GM19324 (cell line): ENCODE measurements around the gene IL1A.
"Not testable (repeated sequence)": the region's sequence is repeated elsewhere in the genome, so short reads cannot be mapped to it uniquely, and the experiment has no call there.

ENCODE experiments used
- ATAC-seq: cut with Tn5 transposase; IDR thresholded peaks from one replicate; pipeline ENCODE4 v1.9.1; 2021; ENCODE audit warnings: mild to moderate bottlenecking, moderate library complexity; ENCODE audit not compliant: unreplicated experiment, low FRiP score

IL1A gene, protein sequence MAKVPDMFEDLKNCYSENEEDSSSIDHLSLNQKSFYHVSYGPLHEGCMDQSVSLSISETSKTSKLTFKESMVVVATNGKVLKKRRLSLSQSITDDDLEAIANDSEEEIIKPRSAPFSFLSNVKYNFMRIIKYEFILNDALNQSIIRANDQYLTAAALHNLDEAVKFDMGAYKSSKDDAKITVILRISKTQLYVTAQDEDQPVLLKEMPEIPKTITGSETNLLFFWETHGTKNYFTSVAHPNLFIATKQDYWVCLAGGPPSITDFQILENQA

DNA sequence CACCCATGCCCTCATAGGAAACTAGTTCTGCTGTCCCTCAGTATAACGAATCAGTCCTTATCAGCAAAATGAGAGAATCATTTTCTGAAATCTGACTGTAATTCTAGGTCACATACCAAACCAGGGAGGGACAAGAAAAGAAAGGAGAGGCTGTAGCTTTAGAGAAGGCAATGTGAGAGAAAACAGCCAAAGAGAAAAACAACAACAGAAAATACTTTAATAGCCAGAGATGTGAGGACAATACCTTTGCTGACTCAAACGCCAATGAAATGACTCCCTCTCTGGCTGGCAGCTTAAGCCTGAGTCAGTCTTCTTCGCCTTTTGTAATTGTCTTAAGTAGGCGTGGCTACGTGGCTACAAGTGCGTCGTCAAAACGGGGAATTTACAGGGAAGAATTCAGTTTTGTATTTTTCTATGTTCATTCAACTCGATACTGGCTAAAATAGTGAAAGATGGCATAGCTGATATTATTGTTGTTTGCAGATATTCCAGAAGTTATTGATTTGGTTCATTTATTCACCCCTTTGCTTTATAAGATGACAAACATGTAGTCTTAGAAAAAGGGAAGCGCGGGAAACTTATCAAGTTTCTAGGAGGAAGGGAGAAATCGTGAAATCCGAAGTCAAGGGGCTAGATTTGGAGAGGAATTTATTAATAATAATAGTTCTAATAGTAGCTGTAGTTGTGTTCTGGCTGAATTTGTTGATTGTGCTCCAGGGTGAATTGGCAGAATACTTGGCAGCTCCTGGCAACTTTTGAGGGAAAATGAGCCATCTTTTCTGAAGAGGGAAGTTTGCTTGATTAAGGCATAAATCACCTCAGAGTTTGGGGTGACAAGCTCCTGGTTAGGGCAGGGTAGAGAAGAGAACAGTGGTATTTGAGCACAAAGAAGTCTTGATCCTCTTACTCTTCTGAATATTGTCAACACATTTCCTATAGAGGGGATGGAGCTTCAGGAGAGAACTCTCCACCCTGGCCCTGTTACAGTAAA lies at the start of gene IL1A:
Gene IL1A (minus strand): TSS at position 295 of the 991 bp plus-strand sequence. CDS start 723 bp downstream, outside the sequence.
- ATAC-seq: no peak

DNA sequence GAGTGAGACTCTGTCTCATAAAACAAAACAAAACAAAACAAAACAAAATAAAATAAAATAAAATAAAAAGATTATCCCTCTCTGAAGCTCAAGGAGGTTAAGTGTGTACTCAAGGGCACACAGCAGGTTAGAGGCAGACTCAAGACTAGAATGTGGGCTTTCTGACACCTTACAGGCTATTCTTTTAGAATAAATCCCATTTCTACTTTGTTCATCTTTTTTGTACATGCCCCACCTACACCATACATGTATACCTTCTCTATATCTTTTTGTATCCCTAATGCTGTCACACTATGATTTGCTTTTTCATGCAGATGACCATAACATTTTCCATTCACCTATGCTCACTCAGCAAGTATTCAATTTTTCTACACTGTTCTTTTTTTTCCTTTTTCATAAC lies 49.7 kb upstream of the IL1A start:
- ATAC-seq: no peak

DNA sequence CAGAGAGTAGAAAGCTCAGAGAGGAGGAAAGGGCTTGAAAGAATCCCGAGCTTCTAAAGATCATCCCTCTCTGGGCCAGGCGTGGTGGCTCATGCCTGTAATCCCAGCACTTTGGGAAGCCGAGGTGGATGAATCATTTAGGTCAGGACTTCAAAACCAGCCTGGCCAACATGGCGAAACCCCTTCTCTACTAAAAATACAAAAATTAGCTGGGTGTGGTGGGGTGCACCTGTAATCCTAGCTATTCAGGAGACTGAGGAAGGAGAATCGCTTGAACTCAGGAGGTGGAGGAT lies 49.3 kb upstream of the IL1A start:
- ATAC-seq: not testable (repeated sequence)

DNA sequence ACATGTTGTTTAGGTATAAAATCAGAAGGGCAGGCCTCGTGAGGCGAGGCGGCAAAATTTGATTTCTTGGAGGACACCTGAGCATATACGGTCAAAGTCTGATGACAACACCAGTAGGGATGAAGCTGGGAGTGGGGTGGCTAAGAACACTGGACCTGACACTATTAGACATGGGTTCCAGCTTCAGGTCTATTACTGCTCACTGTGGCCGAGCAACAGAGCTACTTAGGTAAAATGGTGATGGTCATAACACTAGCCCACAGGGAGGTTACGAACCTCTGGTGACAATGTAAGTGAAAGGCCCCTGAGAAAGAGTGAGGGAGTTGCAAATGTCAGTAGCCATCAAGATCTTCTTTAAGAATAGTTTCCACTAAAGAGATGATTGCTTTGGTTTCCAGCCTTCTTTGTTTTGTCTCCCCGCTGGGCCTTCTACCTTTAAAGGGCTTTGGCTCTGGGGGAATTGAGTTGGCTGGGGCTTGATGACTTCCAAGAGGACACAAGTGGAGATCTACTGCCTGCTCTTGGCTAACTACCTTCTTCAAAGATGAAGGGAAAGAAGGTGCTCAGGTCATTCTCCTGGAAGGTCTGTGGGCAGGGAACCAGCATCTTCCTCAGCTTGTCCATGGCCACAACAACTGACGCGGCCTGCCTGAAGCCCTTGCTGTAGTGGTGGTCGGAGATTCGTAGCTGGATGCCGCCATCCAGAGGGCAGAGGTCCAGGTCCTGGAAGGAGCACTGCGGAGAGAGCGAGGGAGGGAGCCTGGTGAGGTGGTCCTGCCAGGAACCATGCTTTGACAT lies 48.7 kb upstream of the IL1A start:
- no peak for ATAC-seq

DNA sequence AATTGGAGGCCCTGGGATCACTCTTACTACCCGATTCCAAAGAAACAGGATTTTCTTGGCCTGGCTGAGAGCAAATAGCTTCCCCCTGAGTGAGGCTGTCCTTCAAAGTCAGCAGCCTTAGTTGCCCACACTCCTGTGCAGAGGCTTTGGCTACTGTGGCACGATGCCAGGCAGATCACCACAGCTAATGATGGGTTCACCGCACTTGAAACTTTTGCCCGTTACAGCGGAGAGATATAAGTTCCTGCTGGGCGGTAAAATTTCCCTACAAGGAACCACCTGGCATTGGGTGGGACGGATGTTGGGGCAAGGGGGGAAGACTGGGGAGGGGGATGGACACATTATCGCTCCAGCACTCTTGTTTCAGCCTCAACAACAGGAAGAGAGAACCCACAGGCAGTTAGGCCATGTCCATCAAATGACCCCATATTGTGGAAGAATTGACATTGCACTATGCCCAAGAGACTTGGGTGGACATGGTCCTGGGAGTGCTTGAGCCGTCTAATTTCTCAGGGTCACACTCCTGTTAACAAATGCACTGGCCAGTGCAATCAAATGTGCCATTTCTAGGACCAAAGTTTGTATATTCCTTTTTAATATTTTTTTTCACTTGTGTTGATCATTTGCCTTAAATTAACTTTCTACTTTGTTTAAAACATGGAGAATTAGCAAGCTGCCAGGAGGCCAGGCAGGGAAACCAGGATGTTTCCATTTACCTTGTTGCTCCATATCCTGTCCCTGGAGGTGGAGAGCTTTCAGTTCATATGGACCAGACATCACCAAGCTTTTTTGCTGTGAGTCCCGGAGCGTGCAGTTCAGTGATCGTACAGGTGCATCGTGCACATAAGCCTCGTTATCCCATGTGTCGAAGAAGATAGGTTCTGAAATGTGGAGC lies 47.9 kb upstream of the IL1A start:
- ATAC-seq: no peak

GRCh38 chr2:112831513-112831845 lies 47.2 kb upstream of the IL1A start:
- no peak for ATAC-seq

GRCh38 chr2:112830682-112831512 lies 46.6 kb upstream of the IL1A start:
- ATAC-seq: no peak

DNA sequence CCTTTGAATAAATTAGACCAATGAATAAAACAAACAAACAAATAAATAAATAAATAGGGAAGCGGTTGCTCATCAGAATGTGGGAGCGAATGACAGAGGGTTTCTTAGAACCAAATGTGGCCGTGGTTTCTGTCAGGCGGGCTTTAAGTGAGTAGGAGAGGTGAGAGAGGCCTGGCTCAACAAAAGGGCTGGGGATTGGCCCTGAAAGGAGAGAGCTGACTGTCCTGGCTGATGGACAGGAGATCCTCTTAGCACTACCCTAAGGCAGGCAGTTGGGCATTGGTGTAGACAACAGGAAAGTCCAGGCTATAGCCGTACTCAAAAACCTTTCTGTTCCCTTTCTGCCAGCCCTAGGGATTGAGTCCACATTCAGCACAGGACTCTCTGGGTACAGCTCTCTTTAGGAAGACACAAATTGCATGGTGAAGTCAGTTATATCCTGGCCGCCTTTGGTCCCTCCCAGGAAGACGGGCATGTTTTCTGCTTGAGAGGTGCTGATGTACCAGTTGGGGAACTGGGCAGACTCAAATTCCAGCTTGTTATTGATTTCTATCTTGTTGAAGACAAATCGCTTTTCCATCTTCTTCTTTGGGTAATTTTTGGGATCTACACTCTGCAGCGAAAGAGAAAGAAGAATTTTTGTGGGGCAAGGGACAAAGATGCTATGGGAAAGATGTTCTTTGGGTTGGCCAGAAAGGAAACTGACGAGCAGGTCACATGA lies 45.8 kb upstream of the IL1A start:
- ATAC-seq: no peak

GRCh38 chr2:112829101-112829960 lies 45.0 kb upstream of the IL1A start:
- ATAC-seq: no peak

DNA sequence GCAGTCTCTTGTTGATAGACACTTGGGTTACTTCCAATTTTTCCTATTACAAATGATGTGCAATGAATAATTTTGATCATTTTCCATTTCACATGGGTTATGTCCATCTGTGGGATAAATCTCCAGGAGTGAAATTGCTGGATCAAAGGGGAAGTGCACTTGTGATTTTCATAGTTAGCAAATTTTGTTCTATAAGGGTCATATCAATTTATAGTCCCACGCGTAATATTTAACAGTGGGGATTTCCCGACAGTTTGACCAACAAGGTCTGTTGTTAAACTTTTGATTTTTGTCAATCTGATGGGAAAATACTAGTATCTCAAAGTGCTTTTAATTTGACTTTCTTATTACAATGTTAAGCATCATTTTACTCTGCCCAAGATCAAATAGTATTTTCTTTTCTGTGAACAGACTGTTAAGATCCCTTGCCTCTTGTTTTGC lies 44.0 kb upstream of the IL1A start:
- ATAC-seq: no peak

DNA sequence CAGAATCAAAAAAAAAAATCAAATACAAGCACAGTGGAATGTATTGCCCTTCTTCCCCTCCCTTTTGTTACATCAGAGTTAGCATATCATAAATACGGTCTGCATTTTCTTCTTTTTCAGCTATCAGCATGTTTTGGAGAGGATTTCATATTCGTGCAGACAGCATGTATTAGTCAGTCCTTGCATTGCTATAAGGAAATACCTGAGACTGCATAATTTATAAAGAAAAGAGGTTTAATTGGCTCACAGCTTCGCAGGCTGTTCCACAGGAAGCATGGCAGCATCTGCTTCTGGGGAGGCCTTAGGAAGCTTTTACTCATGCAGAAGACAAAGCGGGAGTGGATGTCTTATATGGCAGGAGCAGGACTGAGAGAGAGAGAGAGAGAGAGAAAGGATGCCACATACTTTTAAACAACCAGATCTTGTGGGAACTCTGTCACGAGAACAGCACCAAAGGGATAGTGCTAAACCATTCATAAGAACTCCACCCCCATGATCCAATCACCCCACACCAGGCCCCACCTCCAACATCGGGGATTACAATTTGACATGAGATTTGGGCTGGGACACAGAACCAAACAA lies 43.4 kb upstream of the IL1A start:
- no peak for ATAC-seq

GRCh38 chr2:112827009-112827408 lies 42.7 kb upstream of the IL1A start:
- no peak for ATAC-seq

- ATAC-seq: no peak
Measured at GRCh38 chr2:112825706-112826105, 41.4 kb upstream of the IL1A start.

DNA sequence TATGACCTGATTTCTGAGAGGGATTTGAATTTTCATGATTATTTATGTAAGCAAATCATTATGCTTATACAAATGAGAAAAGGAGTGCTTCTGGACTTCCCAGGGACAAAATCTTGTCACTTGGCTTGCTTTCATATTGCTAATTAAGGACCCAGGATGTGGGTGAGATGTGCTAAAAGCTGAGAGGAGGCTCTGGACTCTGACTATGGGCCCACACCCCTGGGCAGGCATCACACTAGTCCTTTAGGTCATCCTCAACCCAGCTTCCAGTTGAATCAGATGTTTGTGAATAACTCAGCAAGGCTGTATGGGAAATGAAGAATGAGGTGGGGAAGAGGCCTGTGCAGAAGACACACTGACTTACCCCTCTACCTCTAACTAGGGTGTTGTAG lies 40.4 kb upstream of the IL1A start:
- no peak for ATAC-seq

DNA sequence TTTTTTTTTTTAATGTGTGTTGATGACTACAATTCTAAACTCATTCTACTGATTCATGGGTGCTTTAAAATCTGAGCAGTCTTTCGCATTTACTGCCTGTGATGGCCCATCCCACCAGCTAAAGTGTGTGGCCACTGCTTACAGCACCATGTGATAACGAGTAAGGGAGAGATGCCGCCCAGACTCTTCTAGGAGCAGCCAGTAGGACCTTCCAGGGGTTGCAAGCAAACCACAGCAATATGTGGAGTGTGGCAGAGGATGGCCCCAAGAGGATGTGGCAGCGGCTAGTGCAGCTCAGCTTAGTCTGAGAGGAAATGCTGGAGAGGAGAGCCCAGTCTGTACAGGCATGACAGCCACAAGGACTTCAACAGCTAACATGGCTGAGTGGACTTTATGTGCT lies 37.4 kb upstream of the IL1A start:
- ATAC-seq: no peak

DNA sequence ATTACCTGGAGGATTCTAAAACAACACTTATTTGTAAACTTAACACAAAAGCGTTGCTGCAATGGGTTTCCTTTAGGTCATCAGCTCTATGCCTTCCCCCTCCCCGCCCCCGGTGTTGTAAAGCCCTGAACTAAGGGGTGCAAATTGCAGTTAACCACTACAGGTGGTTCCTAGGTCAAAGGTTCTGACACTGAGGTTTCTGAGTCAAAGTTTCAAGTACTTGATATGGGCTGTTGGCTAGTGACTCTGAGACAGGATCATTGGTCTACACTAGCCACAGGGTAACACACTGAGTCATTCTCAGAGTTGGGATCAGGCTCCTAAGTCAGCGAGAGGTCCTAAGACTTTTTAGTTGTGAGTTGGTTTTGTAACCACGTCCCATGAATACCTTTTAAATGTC lies 36.8 kb upstream of the IL1A start:
- peak; percentile 60 for ATAC-seq

GRCh38 chr2:112820343-112820742 lies 36.0 kb upstream of the IL1A start:
- ATAC-seq: no peak
